ENCODE measurements around the gene HILPDA.

The HILPDA gene, protein sequence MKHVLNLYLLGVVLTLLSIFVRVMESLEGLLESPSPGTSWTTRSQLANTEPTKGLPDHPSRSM

GRCh38 chr7:128455543-128456254 lies at the start of gene HILPDA:
HILPDA (plus strand) TSS chr7:128455878; CDS start chr7:128457269, 1,391 bp downstream.
- DNase-seq (ENCODE audit: low read depth in 2 of 2) = peak; percentile 97

- DNase-seq (ENCODE audit: low read depth in 2 of 2) = no peak
These were observed 49.1 kb upstream of the HILPDA start for GRCh38 chr7:128406314-128407232.

GRCh38 chr7:128407233-128407589 lies 48.5 kb upstream of the HILPDA start:
- DNase-seq (ENCODE audit: low read depth in 2 of 2) = no peak

DNA sequence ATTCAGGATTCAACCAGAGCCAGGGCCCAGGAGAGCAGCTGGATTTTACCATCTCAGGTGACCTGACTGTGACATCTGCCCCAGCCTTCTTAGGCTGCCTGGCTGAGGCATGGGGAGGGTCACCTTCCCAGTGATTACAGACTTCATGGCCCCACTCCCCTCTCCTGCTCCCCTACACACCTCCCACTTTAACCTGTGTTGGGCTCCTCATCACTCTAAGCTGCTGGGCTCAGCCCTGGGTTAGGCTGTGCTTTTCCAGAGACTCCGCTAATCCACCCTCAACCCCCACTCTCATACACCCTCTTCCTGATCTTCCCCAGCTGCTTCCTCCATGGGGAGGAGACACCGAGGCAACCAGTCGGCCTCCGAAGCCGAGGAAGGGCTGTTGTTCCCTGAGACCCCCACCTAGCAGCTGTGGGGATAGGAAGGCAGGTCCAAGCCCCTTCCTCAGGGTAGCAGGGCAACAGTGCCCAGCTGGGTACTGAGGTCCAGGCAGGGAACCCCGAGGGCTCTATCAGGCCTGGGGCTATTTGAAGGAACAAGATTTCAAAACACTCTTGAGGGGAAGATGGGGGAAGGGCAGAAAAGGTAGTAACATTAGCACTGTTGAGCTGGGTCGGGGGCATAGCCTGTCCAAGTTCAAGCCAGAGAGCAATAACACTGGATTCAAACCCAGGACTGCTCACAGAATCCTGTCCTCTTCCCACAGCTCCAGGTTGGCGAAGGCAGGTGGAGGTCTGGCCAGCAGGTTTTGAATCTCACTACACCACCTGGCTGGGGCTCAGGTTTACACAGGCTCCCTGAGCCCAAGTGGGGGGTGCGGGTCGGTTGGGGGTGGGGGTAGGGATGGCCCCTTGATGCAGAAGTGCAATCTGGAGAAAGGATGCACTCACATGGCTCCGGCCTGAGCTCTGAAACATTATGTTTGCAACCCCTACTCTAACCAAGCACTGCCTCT lies 47.6 kb upstream of the HILPDA start:
- no peak for DNase-seq (ENCODE audit: low read depth in 2 of 2)

- DNase-seq (ENCODE audit: low read depth in 2 of 2) = no peak
These were observed 46.7 kb upstream of the HILPDA start for GRCh38 chr7:128408709-128409595.

DNA sequence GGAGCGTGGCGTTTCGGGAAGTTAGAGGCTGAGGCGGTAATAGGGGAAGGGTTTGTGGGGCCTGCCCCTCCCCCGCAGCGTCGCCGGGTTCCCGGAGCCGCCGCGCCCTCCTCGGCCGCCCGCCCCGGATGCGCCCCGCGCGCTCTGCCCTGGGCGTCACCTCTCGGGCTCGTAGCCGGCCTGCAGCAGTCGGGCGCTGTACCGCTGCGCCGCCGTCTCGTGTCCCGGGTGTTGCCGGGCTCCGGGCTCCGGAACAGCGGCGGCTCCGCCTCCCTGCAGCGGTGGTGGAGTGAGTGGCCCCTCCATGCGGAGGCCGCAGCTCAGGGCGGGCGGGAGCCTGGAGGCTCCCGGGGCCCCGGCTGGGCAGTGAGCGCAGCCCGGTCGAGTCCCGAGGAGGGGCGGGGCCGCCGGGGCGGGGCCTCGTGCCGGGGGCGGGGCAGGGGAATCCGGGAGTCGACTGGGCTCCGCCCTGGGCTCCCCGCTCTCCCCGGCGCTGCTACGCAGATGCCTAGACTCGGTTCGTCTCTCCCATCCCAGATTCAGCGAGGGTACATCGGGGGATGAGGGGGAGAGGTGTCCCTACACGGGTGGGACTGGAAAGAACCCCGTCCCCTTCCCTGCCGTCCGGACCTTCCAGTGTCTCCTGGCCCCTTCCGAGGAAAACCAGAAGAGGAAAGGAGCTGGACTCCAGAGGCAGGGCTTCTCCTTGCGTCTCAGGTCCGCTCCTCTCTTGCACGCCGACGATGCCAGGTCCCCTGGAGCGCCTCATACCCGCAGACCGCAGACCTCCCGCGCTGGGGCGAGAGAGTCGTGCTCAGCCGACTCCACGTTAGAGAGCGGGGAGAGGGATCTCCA lies 45.9 kb upstream of the HILPDA start, which contains the start of gene IMPDH1:
Gene IMPDH1 (minus strand): TSS at position 387 of the 855 bp plus-strand sequence. CDS start 81 bp downstream, at position 306.
- peak; percentile 67 to 69 for DNase-seq (ENCODE audit: low read depth in 2 of 2)

DNA sequence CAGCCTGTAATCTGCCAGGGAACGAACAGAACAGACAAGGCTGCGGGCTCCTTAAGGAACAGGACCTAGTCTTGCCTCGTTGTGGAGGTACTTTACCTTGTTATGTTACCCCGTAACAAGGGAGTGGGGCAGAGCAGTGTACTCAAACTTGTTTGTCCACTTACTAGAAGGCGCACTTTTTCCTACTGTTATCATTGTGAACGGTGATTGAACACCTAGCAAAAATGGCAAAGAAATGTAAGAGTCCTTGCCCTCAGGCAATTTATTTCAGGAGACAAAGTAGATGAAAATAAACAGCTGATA lies 45.3 kb upstream of the HILPDA start:
- DNase-seq (ENCODE audit: low read depth in 2 of 2) = no peak

GRCh38 chr7:128415217-128415785 lies 40.4 kb upstream of the HILPDA start:
- DNase-seq (ENCODE audit: low read depth in 2 of 2) = no peak

- DNase-seq (ENCODE audit: low read depth in 2 of 2) = no peak
These were observed 38.6 kb upstream of the HILPDA start for GRCh38 chr7:128417071-128417470.

GRCh38 chr7:128419257-128419656 lies 36.4 kb upstream of the HILPDA start:
- DNase-seq (ENCODE audit: low read depth in 2 of 2) = no peak

DNA sequence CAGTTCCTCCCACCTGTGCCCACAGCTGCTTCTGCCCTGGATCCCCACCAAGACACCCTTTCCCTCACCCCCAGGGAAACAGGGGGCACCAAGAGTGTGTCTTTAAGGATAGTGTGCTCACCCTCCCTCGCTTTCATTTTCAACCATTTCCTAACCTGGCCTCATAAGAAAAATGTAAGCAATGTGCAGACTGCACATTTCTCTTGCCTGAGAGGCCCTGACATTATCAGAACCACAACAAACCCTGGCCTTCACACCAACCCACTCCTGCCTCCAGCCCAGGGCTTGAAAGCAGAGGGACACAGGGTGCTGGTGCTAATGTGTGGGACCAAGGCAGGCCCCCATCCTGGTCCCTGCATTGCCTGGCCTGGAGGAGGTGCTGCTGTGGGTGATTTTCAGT lies 34.9 kb upstream of the HILPDA start:
- no peak for DNase-seq (ENCODE audit: low read depth in 2 of 2)

DNA sequence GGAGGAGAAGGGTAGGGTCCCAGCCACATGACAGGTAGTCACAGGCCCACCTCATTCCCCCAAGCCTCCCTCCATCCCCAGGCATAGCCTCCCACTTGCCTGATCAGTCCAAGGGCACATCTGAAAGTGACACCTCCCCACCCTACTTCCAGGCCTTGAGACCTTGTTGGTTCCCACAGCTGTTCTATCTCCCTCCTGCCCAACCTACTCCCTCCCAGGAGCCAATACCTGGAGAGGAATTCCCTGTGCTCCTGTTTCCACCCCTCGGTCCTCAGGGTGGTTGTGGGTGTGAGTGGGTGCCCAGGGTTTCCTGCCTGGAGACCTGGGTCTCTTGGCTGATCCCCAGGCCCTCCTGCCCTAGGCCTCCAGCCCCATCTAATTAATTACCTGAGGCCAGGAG lies 34.3 kb upstream of the HILPDA start:
- no peak for DNase-seq (ENCODE audit: low read depth in 2 of 2)

- no peak for DNase-seq (ENCODE audit: low read depth in 2 of 2)
These were observed 33.6 kb upstream of the HILPDA start for GRCh38 chr7:128422037-128422436.

DNA sequence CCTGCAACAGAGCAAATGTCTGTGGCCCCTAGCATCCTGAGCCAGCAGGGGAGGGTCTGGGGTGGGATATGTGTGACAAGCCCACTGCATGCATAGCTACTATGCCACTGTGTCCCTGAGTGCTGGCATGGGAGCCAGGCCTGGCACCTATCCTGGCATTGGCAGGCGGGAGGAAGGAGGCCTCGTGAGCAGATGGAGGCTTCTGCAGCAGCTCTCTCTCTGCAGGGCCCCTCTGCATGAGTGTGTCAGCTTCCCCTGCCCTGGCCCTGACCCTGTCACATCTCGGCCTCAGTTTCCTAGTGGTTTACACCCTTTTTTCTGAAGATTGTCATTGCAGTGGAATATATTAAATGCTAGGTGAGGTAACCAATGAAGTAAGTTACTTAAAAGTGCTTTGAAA lies 32.8 kb upstream of the HILPDA start:
- DNase-seq (ENCODE audit: low read depth in 2 of 2) = no peak

- DNase-seq (ENCODE audit: low read depth in 2 of 2) = no peak
These were observed 30.9 kb upstream of the HILPDA start for GRCh38 chr7:128424686-128425275.

GRCh38 chr7:128425850-128426249 lies 29.8 kb upstream of the HILPDA start:
- DNase-seq (ENCODE audit: low read depth in 2 of 2) = no peak

DNA sequence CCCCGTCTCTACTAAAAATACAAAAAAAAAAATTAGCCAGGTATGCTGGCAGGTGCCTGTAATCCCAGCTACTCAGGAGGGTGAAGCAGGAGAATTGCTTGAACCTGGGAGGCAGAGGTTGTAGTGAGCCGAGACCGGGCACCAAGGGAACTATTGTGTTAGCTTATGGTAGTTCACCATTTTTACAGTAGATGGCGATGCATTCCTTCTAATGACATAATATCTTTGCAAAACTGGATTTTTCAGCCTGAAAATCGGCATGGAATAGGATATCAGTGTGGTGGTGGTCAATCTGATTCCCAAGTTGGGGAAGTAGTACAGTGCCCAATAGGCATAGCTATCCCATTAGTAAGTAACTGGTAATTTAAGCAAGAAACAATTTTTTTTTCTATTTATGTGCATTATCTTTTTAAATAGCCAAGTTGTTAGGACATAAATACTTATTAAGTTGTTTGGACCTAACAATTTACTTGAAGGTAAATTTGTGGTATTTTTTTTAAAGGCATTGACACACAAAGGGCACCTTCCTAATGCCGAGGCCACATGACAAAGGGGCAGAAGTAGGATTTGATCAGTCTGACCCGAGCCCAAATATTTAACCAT lies 28.3 kb upstream of the HILPDA start:
- no peak for DNase-seq (ENCODE audit: low read depth in 2 of 2)

DNA sequence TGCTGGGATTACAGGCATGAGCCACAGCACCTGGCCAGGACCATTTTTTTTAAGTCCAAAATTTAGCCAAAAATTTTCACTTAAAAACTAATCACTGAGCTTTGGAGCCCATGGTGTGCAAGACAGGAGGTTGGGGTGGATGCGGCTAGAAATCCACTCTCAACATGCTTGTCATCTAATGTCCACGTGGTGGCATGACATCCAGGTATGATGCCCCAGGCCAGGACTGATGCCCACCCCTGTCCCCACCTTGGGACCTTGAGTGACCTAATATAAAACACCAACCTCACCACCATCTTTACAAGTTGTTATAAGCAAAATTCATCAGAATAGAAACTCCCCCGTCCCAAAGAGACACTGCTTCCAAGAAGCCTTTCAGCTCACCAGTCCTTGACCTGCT lies 25.5 kb upstream of the HILPDA start:
- no peak for DNase-seq (ENCODE audit: low read depth in 2 of 2)

GRCh38 chr7:128431221-128431620 lies 24.5 kb upstream of the HILPDA start:
- no peak for DNase-seq (ENCODE audit: low read depth in 2 of 2)

All from fibroblast of skin of left biceps (primary cell).